ENCODE results near the gene YPEL2. TPM values are rescaled to one million over a fixed set of nuclear protein-coding genes. Genes with fewer than 3 reads are reported as not detected.

YPEL2 gene
- total RNA-seq, 1 experiment from 2014 or later, result 2.9 TPM

DNA sequence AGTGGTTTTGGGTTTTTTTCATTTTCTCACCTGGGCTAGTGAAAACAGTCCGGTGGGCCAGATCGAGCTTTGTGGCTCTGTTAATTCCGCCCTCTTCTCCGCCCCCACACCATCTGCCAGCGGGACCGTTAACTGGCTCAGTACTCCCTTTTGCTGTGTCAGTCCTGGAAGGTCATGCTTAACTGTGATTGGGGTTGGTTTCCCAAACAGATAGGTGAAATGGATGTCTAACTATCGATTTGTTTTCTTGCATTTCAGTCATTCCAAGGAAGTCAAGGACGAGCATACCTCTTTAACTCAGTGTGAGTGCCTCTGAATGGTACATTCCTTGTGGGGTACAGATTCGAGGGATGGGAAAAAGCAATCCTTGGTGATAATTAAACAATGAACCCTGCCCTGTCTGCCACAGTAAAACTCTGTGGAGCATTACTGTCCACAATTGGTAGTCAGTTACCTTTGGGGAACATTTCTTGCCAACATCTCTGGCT is 56.7 kb downstream of the YPEL2 start:
- Histone ChIP-seq H3K4me3 (ENCODE audit: low read depth, low read length) (no peak overlapping the region), H3K36me3 (ENCODE audit: control insufficient read depth, insufficient read depth, low read length) (no peaks in the 10 kb centered on the region), H3K27me3 (replicated peaks; ENCODE audit: control insufficient read depth, insufficient read depth, low read length) (no peaks in the 10 kb centered on the region), H3K9me3 (no peaks in the 10 kb centered on the region), H3K4me1 (no peaks in the 10 kb centered on the region)
- no peak overlapping the region for H3K27ac Mint-ChIP-seq (ENCODE audit: unreplicated experiment)
- POLR2A ChIA-PET, result no interaction called here
- no TSS peak for BruUV-seq (replicated peaks)
- H3K4me3 Mint-ChIP-seq (ENCODE audit: unreplicated experiment), result no peak overlapping the region
- CTCF ChIA-PET, result no interaction called here
- H3K9me3 Mint-ChIP-seq (ENCODE audit: unreplicated experiment), result no peaks in the 10 kb centered on the region
- no peak for TF ChIP-seq CTCF (IDR thresholded peaks at IDR 0.05; ENCODE audit: insufficient read depth in 1 of 2, low read depth in 1 of 2, low read length in 1 of 2, severe bottlenecking in 1 of 2, unreplicated experiment in 1 of 2)
- no peaks in the 10 kb centered on the region for H3K36me3 Mint-ChIP-seq (ENCODE audit: insufficient read depth, unreplicated experiment)
- DNase-seq, result no peak
- intact Hi-C loops (cut with micrococcal nuclease; ENCODE audit: unreplicated experiment), result no loop called here
- no peaks in the 10 kb centered on the region for H3K4me1 Mint-ChIP-seq (ENCODE audit: low read depth, unreplicated experiment)
- H3K27me3 Mint-ChIP-seq (ENCODE audit: insufficient read depth, unreplicated experiment), result no peaks in the 10 kb centered on the region

DNA sequence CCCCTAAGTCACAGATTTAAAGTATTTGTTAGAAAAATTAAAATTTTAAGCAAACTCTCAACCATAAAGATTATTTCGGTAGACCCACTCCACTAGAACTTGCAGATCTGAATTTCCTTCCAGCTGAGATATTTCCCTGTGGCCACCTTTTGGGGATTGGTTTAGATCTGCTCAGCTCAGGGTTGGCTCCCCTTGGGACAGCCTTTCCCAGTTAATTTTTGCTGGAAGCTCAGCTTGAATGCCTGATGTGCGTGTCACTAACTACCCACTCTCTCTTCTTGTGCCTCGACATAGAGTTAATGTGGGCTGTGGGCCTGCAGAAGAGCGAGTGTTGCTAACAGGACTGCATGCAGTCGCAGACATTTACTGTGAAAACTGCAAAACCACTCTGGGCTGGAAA is 57.6 kb downstream of the YPEL2 start:
- TF ChIP-seq CTCF (IDR thresholded peaks at IDR 0.05; ENCODE audit: insufficient read depth in 1 of 2, low read depth in 1 of 2, low read length in 1 of 2, severe bottlenecking in 1 of 2, unreplicated experiment in 1 of 2), result no peak
- Mint-ChIP-seq H3K9me3 (ENCODE audit: unreplicated experiment) (no peaks in the 10 kb centered on the region), H3K36me3 (ENCODE audit: insufficient read depth, unreplicated experiment) (no peaks in the 10 kb centered on the region), H3K27ac (ENCODE audit: unreplicated experiment) (no peak overlapping the region), H3K4me3 (ENCODE audit: unreplicated experiment) (no peak overlapping the region), H3K27me3 (ENCODE audit: insufficient read depth, unreplicated experiment) (no peaks in the 10 kb centered on the region), H3K4me1 (ENCODE audit: low read depth, unreplicated experiment) (no peaks in the 10 kb centered on the region)
- no TSS peak for BruUV-seq (replicated peaks)
- intact Hi-C loops (cut with micrococcal nuclease; ENCODE audit: unreplicated experiment), result no loop called here
- Histone ChIP-seq H3K36me3 (ENCODE audit: control insufficient read depth, insufficient read depth, low read length) (no peaks in the 10 kb centered on the region), H3K9me3 (no peaks in the 10 kb centered on the region), H3K4me1 (no peaks in the 10 kb centered on the region), H3K27me3 (replicated peaks; ENCODE audit: control insufficient read depth, insufficient read depth, low read length) (no peaks in the 10 kb centered on the region), H3K4me3 (ENCODE audit: low read depth, low read length) (no peak overlapping the region)
- ChIA-PET CTCF (interaction anchor here (1.1 kb wide), 1 partner anchor 24 kb away, joined by 4 read pairs; no protein-coding TSS in a partner anchor), POLR2A (no interaction called here)
- DNase-seq, result no peak

DNA sequence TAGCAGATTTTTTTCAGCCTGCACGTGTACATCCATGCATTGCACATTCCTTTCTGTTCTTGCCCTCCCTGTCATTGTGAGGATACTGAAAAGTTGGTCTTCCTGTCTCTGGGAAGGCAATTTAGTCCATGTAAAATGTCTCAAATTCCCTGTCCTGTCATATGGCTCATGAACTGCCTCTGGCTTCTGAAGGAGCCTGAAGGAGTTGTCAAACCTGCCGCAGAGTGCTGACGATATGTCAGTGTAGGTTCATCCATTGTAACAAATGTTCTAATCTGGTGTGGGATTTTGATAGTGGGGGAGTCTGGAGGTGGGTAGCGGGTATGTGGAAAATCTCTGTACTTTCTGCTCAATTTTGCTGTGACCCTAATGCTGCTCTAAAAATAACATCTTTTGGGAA is 59.6 kb downstream of the YPEL2 start:
- Mint-ChIP-seq H3K9me3 (ENCODE audit: unreplicated experiment) (peaks cover 3% of the 10 kb centered on the region), H3K4me3 (ENCODE audit: unreplicated experiment) (no peak overlapping the region), H3K27ac (ENCODE audit: unreplicated experiment) (no peak overlapping the region), H3K4me1 (ENCODE audit: low read depth, unreplicated experiment) (no peaks in the 10 kb centered on the region), H3K27me3 (ENCODE audit: insufficient read depth, unreplicated experiment) (no peaks in the 10 kb centered on the region), H3K36me3 (ENCODE audit: insufficient read depth, unreplicated experiment) (no peaks in the 10 kb centered on the region)
- Histone ChIP-seq H3K36me3 (ENCODE audit: control insufficient read depth, insufficient read depth, low read length) (no peaks in the 10 kb centered on the region), H3K9me3 (0 out of 2 replicates have a peak, but pooled peaks cover 4% of the 10 kb centered on the region), H3K27me3 (replicated peaks; ENCODE audit: control insufficient read depth, insufficient read depth, low read length) (no peaks in the 10 kb centered on the region), H3K4me1 (no peaks in the 10 kb centered on the region), H3K4me3 (ENCODE audit: low read depth, low read length) (no peak overlapping the region)
- BruUV-seq (replicated peaks), result no TSS peak
- ChIA-PET POLR2A (no interaction called here), CTCF (no interaction called here)
- DNase-seq, result no peak
- TF ChIP-seq CTCF (IDR thresholded peaks at IDR 0.05; ENCODE audit: insufficient read depth in 1 of 2, low read depth in 1 of 2, low read length in 1 of 2, severe bottlenecking in 1 of 2, unreplicated experiment in 1 of 2), result no peak
- intact Hi-C loops (cut with micrococcal nuclease; ENCODE audit: unreplicated experiment), result no loop called here

Measured in Caco-2 (cell line).